Erythroblast (primary cell): ENCODE results near the gene ERBB4.

ENCODE experiments used
- GATA1 ChIP-seq: IDR thresholded peaks from 2 replicates; pipeline ENCODE4 v1.6.1; 2011; ENCODE audit warnings: low read depth, mild to moderate bottlenecking, control low read depth, low read length, moderate library complexity
- POLR2A ChIP-seq: IDR thresholded peaks from 2 replicates; pipeline ENCODE4 v1.6.1; 2011; ENCODE audit warnings: mild to moderate bottlenecking, low read length

DNA sequence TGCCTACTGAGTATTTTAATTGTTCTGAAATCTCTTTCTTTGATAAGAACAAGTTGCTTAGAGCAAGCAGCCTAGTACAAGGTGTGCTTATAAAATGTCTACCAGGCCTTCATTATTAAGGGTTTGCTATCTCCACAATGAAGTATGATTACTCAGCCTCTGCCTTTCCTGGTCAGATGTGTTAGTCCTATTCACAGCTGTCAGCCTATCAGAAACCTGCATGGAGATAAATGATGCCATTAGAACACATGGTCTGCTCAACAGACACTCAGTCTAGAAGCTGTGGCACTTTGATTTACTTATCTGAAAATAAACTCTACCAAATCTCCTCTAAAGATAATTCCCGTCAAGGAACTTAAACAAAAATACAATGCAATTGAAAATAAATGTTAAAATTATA lies 448.7 kb downstream of the ERBB4 start:
- no peak for TF ChIP-seq POLR2A
- no peak for TF ChIP-seq GATA1
